Chondrocyte (in vitro differentiated cells): Measurements from ENCODE around the gene MAGED1. TPM values are rescaled to one million over a fixed set of nuclear protein-coding genes. Genes with fewer than 3 reads are reported as not detected.

Experiments
- DNase-seq: peaks from one replicate; pipeline ENCODE4 v3.0.0; 2021; ENCODE audit warnings: mixed read lengths, low spot score
- H3K27ac Mint-ChIP-seq: one replicate; pipeline ENCODE4 v1.8.0; 2021; ENCODE audit warnings: mild to moderate bottlenecking, moderate library complexity, mixed read lengths; ENCODE audit not compliant: unreplicated experiment
- H3K27me3 Mint-ChIP-seq: 2 replicates; pipeline ENCODE4 v1.8.0; 2021; ENCODE audit warnings: low read depth, mixed read lengths
- H3K36me3 Mint-ChIP-seq: 2 replicates; pipeline ENCODE4 v1.8.0; 2021; ENCODE audit warnings: low read depth, mixed read lengths
- H3K4me1 Mint-ChIP-seq: 2 replicates; pipeline ENCODE4 v1.8.0; 2021; ENCODE audit warnings: low read depth, mild to moderate bottlenecking, mixed read lengths
- H3K4me3 Mint-ChIP-seq: one replicate; pipeline ENCODE4 v1.8.0; 2021; ENCODE audit warnings: mild to moderate bottlenecking, moderate library complexity, mixed read lengths; ENCODE audit not compliant: unreplicated experiment
- H3K9me3 Mint-ChIP-seq: 2 replicates; pipeline ENCODE4 v1.8.0; 2021; ENCODE audit warnings: low read depth, mixed read lengths
- total RNA-seq: library from RNA; stranded (reverse); gene quantifications from 3 replicates; pipeline ENCODE4 v1.2.1, GENCODE V29; 2021
- TF ChIP-seq, protein P1 (sequence below): fragments of 200-600 bp; sonication (generic); IDR thresholded peaks from 2 replicates; pipeline ENCODE4 v1.5.0; 2021; ENCODE audit warnings: antibody characterized with exemption, mild to moderate bottlenecking, moderate library complexity

Gene MAGED1
- total RNA-seq, 1 donor from 2014 or later = 477 TPM

DNA sequence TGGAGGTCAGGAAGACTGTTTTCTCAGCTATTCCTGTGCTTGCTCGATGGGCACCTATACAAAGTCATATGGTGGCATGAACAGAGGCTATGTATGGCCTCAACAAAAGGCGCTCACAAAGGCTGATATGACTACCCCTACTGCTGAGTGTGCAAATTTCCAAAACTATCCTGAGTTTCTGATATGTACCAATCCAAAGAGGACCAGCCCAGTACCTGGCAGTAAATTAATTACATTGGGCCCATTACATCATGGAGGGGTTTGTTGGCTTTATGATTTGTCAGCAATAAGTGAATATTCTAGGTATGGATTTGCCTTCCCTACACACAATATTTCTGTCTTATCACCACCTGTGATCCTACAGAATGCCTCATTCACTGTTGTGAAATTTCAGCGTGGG, 12.3 kb downstream of the MAGED1 start:
- no peak overlapping the region for H3K4me3 Mint-ChIP-seq
- H3K27ac Mint-ChIP-seq = no peak overlapping the region
- no peak for DNase-seq
- no peaks in the 10 kb centered on the region for H3K4me1 Mint-ChIP-seq
- peaks cover 17% of the 10 kb centered on the region for H3K36me3 Mint-ChIP-seq
- peaks cover 8% of the 10 kb centered on the region for H3K9me3 Mint-ChIP-seq
- TF ChIP-seq, protein P1, sequence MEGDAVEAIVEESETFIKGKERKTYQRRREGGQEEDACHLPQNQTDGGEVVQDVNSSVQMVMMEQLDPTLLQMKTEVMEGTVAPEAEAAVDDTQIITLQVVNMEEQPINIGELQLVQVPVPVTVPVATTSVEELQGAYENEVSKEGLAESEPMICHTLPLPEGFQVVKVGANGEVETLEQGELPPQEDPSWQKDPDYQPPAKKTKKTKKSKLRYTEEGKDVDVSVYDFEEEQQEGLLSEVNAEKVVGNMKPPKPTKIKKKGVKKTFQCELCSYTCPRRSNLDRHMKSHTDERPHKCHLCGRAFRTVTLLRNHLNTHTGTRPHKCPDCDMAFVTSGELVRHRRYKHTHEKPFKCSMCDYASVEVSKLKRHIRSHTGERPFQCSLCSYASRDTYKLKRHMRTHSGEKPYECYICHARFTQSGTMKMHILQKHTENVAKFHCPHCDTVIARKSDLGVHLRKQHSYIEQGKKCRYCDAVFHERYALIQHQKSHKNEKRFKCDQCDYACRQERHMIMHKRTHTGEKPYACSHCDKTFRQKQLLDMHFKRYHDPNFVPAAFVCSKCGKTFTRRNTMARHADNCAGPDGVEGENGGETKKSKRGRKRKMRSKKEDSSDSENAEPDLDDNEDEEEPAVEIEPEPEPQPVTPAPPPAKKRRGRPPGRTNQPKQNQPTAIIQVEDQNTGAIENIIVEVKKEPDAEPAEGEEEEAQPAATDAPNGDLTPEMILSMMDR = no peak
- H3K27me3 Mint-ChIP-seq = peaks cover under 1% of the 10 kb centered on the region

DNA sequence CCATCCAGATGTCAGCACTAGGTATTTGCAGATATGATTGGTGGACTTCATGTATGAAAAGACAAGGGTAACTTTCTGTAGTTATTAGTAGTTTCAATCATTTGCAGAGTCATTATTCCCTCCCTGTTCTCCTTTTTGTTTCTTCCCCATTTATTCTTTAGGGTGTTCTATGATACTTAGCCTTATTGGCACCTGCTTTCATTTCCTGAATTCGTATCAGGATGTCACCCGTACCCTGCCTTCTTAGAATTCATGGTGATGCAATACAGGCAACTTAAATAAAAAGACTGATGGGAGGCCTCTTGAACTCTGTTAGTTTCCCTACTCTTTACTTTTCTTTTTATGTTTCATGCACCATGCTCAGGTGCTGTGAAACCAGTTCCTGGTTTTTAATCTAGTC, 24.2 kb downstream of the MAGED1 start:
- Mint-ChIP-seq H3K4me3 (no peak overlapping the region), H3K27ac (no peak overlapping the region), H3K9me3 (peaks cover 19% of the 10 kb centered on the region), H3K36me3 (peaks cover 4% of the 10 kb centered on the region), H3K27me3 (peaks cover 2% of the 10 kb centered on the region), H3K4me1 (peaks cover 4% of the 10 kb centered on the region)
- TF ChIP-seq, protein P1 = no peak
- no peak for DNase-seq

DNA sequence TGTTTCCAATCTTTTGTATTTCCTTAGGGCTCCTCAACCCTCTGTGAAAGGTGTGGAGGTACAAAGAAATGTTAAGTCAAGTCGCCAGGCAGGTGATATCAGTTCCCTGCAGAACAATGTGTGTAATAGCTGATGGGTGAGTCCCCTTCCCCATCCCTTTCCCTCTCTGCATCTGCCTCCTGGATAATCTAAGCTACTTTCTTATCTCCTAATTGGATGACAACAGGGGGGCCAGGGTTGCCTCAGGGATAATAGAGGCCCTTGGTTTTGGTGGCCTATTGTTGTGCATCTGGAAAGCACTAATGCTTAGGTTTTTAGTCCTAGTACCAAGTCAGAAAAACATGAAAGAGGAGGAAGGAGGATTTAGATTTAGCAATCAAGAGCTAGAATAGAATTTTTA, 29.1 kb downstream of the MAGED1 start:
- no peak overlapping the region for H3K27ac Mint-ChIP-seq
- no peaks in the 10 kb centered on the region for H3K27me3 Mint-ChIP-seq
- no peak overlapping the region for H3K4me3 Mint-ChIP-seq
- peaks cover 5% of the 10 kb centered on the region for H3K9me3 Mint-ChIP-seq
- DNase-seq = no peak
- H3K36me3 Mint-ChIP-seq = no peaks in the 10 kb centered on the region
- H3K4me1 Mint-ChIP-seq = peaks cover 4% of the 10 kb centered on the region
- TF ChIP-seq, protein P1 = no peak

DNA sequence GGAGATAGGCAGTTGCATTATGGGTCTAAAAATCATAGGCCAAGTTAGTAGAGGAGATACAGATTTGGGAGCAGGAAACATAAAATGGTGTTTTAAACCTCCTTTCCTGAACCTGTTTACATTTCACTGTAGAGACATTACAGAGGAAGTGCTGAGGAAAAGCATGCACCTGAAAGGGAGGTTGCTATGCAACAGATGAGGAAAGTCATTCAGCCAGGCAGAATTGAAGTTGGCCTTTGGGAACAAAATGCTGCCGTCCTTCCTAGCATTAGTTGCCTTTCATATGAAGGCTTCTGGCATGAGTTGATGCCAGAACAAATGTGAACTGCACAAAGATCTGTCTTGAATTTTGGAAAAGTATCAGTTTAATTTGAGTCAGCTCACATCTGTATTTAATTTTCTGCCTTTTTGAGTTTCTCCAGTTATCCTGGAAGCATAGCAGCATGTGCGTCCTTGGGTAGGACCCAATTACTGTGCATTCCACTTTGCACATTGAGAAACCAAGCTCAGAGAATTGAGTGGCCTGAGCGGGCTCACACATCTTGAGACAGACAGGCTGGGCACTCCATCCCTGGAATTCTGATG, 38.2 kb downstream of the MAGED1 start:
- H3K27me3 Mint-ChIP-seq = peaks cover 8% of the 10 kb centered on the region
- H3K36me3 Mint-ChIP-seq = no peaks in the 10 kb centered on the region
- TF ChIP-seq, protein P1 = no peak
- H3K9me3 Mint-ChIP-seq = peaks cover 31% of the 10 kb centered on the region
- no peaks in the 10 kb centered on the region for H3K4me1 Mint-ChIP-seq
- H3K27ac Mint-ChIP-seq = no peak overlapping the region
- no peak overlapping the region for H3K4me3 Mint-ChIP-seq
- no peak for DNase-seq

Other genes starting within 250 kb of the MAGED1 start
- gene CENPVL2, start 210.8 kb upstream of the MAGED1 start, total RNA-seq = not detected in 3 replicates
- gene CENPVL1, start 183.1 kb upstream of the MAGED1 start, total RNA-seq = not detected in 3 replicates
- 8.7 to 9.6 TPM (median 9.1 TPM) in 3 replicates for gene GSPT2, start 150.2 kb upstream of the MAGED1 start, total RNA-seq
- 156 to 232 TPM (median 157 TPM) in 3 replicates for gene MAGED4B, start 175.6 kb downstream of the MAGED1 start, total RNA-seq